A549 (cell line): ENCODE measurements around the gene GP1BA.

Source experiments
- ELK1 ChIP-seq: fragments of 150-350 bp; IDR thresholded peaks from 2 replicates; pipeline ENCODE4 v1.6.1; 2014; ENCODE audit warnings: low read depth, mild to moderate bottlenecking, low read length
- FOSL2 ChIP-seq, 2 experiments: fragments of 450-650 bp in 1 of 2; fragments of >200 bp in 1 of 2; sonication (Bioruptor Twin) in 1 of 2; formaldehyde crosslinking; IDR thresholded peaks; 2 replicates each; pipeline versions ENCODE4 v1.5.0 to v1.6.1; 2016 to 2020; ENCODE audit warnings: mild to moderate bottlenecking in 1 of 2, moderate library complexity in 1 of 2

- TF ChIP-seq FOSL2 (IDR thresholded peaks at IDR 0.05) (no peak), FOSL2 (CRISPR knock-in tag; IDR thresholded peaks at IDR 0.05) (no peak), ELK1 (no peak)
Observed at GRCh38 chr17:4971826-4972225, 39.7 kb downstream of the GP1BA start.
